PC-3 (cell line): ENCODE results near the gene RAB6B. TPM values are rescaled to one million over a fixed set of nuclear protein-coding genes. Genes with fewer than 3 reads are reported as not detected.

Source experiments
- ATAC-seq: fragments of 200-7000 bp; cut with Tn5 transposase; 2 replicates; pipeline ENCODE4 v1.9.1; 2020; ENCODE audit warnings: mild to moderate bottlenecking, moderate library complexity
- BruUV-seq: library from RNA; stranded (reverse); fragments of 400-500 nt; replicated peaks from 2 replicates; lab custom pipeline; 2021; lab: Mats Ljungman, UMichigan
- CTCF ChIA-PET: fragments of 300-600 bp; sonication (Branson Sonifier 250); formaldehyde crosslinking; loops from one replicate; lab custom pipeline; 2022; ENCODE audit warnings: antibody characterized with exemption; lab: Charles Lee
- POLR2A ChIA-PET: fragments of 300-600 bp; sonication (Branson Sonifier 250); formaldehyde crosslinking; loops from one replicate; lab custom pipeline; 2022; ENCODE audit warnings: antibody characterized with exemption; ENCODE audit not compliant: unreplicated experiment; lab: Charles Lee
- DNase-seq: peaks from one replicate; pipeline ENCODE4 v3.0.0-alpha.2; 2015
- H2AFZ ChIP-seq: fragments of 300-600 bp; sonication (generic); 2 replicates; pipeline ENCODE4 v1.6.0; 2016; ENCODE audit warnings: antibody characterized with exemption, low read length
- H3F3A ChIP-seq: fragments of 300-600 bp; sonication (generic); one replicate; pipeline ENCODE4 v1.6.0; 2017; ENCODE audit warnings: antibody characterized with exemption, low read length, control low read depth, mild to moderate bottlenecking; ENCODE audit not compliant: unreplicated experiment
- H3K27ac ChIP-seq: fragments of 300-600 bp; sonication (generic); 2 replicates; pipeline ENCODE4 v1.5.1; 2016; ENCODE audit warnings: mild to moderate bottlenecking, low read length
- H3K27me3 ChIP-seq: fragments of 300-600 bp; sonication (generic); 2 replicates; pipeline ENCODE4 v1.6.1; 2016; ENCODE audit warnings: low read length, mixed read lengths
- H3K36me3 ChIP-seq: fragments of 300-600 bp; sonication (generic); 2 replicates; pipeline ENCODE4 v1.6.1; 2016; ENCODE audit warnings: low read depth, mixed run types, low read length, mixed read lengths
- H3K4me1 ChIP-seq: fragments of 300-600 bp; sonication (generic); 2 replicates; pipeline ENCODE4 v1.5.1; 2016; ENCODE audit warnings: low read length; ENCODE audit not compliant: insufficient read depth
- H3K4me2 ChIP-seq: fragments of 300-600 bp; sonication (generic); 2 replicates; pipeline ENCODE4 v1.6.0; 2016; ENCODE audit warnings: low read length
- H3K4me3 ChIP-seq: fragments of 300-600 bp; sonication (generic); 2 replicates; pipeline ENCODE4 v1.5.1; 2016; ENCODE audit warnings: mild to moderate bottlenecking, low read length, mixed read lengths
- H3K79me2 ChIP-seq: fragments of 300-600 bp; sonication (generic); 2 replicates; pipeline ENCODE4 v1.6.1; 2017; ENCODE audit warnings: low read length, mixed read lengths
- H3K9ac ChIP-seq: fragments of 300-600 bp; sonication (generic); 2 replicates; pipeline ENCODE4 v1.6.0; 2016; ENCODE audit warnings: mild to moderate bottlenecking, low read length
- H3K9me2 ChIP-seq: fragments of 300-600 bp; sonication (generic); replicated peaks from 2 replicates; pipeline ENCODE4 v1.6.1; 2016; ENCODE audit warnings: mixed run types, low read length, mixed read lengths
- H3K9me3 ChIP-seq: fragments of 300-600 bp; sonication (generic); 2 replicates; pipeline ENCODE4 v1.6.1; 2016; ENCODE audit warnings: low read length, mixed read lengths
- H4K20me1 ChIP-seq: fragments of 300-600 bp; sonication (generic); 2 replicates; pipeline ENCODE4 v1.6.1; 2016; ENCODE audit warnings: low read length, mixed read lengths
- CTCF ChIP-seq: fragments of 300-600 bp; sonication (generic); conservative IDR thresholded peaks from 2 replicates; pipeline ENCODE4 v1.5.1; 2017; ENCODE audit warnings: antibody characterized with exemption, low read depth, mild to moderate bottlenecking, low read length
- EZH2 ChIP-seq: fragments of 300-600 bp; sonication (generic); IDR thresholded peaks from one replicate; pipeline ENCODE4 v1.6.1; 2017; ENCODE audit warnings: antibody characterized with exemption, mild to moderate bottlenecking, low read length; ENCODE audit not compliant: unreplicated experiment
- EZH2phosphoT487 ChIP-seq: fragments of 300-600 bp; sonication (generic); IDR thresholded peaks from 2 replicates; pipeline ENCODE4 v1.6.1; 2018; ENCODE audit warnings: mild to moderate bottlenecking, antibody characterized with exemption, low read length, borderline replicate concordance
- intact Hi-C: fragments of 100-400 bp; cut with micrococcal nuclease; formaldehyde crosslinking; loops from 2 replicates; pipeline ENCODE4 v1.9.0; 2023
- total RNA-seq: library from RNA; depleted of rRNA; stranded (reverse); fragments of >200 nt; gene quantifications from 2 replicates; pipeline ENCODE4 v1.2.3, GENCODE V29; 2014

RAB6B gene
- total RNA-seq, 1 experiment from 2014 or later, result 0.22 TPM

DNA sequence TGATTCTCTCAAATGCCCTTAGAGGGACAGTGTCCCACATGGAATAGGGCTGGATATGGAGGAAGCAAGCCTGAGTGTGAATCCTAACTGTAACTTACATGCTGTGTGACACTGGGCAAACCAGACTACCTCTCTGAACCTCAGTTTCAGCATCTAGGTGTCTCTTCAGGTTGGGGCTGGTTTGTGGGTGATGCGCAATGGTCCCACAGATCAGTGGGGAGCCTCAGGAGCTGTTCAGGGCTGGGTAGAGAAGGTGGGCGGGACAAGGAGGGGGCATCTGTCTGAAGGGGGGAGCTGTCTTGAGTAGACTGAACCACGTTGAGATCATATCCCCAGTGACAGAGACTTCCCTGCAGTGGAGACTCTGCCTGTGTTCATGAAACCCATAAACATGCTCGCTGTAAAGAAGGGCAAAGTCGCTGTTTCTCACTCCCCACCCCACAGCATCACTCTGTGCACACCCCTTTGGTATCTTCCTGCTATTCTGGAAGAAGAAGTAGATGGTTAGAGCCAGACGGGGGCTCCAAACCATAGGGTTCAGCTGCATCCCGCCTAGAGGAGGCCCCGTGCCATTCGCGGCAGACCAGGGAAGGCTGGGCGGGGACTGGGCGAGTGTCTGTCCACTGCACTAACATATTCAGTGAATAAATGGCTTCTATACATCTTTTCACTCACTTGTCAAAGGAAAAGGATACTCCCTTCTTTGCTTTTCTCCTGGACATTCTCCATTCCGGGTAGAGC, 61.6 kb downstream of the RAB6B start:
- H3K79me2 ChIP-seq, result no peaks in the 10 kb centered on the region
- intact Hi-C loops, result no loop called here

DNA sequence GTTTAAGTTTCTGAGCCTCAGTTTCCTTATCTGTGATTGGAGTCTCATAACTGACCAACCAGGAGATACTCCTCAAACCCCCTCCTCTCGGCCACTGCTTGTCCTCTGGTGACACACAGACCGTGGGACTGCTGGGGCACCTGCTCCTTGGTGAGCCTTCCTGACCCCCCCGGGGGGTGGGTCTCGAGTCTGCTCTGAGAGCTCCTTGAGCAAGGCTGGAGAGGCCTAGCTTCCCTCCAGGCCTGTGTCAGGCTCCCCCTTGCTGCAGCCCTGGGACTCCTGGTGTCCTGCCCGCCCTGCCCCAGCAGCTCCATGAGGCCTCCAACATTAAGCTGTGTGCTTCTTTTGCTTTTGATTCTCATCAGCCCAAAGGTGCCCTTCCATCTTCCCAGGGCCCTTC, 62.4 kb downstream of the RAB6B start:
- POLR2A ChIA-PET, result no interaction called here
- CTCF ChIA-PET, result interaction anchor here (0.5 to 1.0 kb wide), 2 partner anchors 15 to 249 kb away, joined by 3 read pairs; no protein-coding TSS in a partner anchor

More for the DNA sequence above, 61.6 kb downstream of the RAB6B start:
- TF ChIP-seq EZH2 (no peak), EZH2phosphoT487 (no peak), CTCF (no peak)
- DNase-seq, result no peak
- ChIA-PET CTCF (interaction anchor here (0.6 kb wide), 1 partner anchor 61 kb away, joined by 3 read pairs; no protein-coding TSS in a partner anchor), POLR2A (no interaction called here)
- Histone ChIP-seq H3K27ac (no peak overlapping the region), H3K9me2 (no peaks in the 10 kb centered on the region), H2AFZ (no peak overlapping the region), H3K36me3 (no peaks in the 10 kb centered on the region), H3K9ac (no peak overlapping the region), H3K4me1 (no peaks in the 10 kb centered on the region), H3K4me2 (no peak overlapping the region), H3F3A (no peaks in the 10 kb centered on the region), H3K9me3 (no peaks in the 10 kb centered on the region), H4K20me1 (no peaks in the 10 kb centered on the region), H3K27me3 (no peaks in the 10 kb centered on the region), H3K4me3 (no peak overlapping the region)
- BruUV-seq, result no TSS peak
- ATAC-seq, result no peak

More for the DNA sequence above, 62.4 kb downstream of the RAB6B start:
- TF ChIP-seq EZH2, result no peak
- TF ChIP-seq CTCF, result no peak
- no peak for TF ChIP-seq EZH2phosphoT487
- Histone ChIP-seq H3K9me2 (no peaks in the 10 kb centered on the region), H3K4me3 (no peak overlapping the region), H2AFZ (no peak overlapping the region), H3F3A (no peaks in the 10 kb centered on the region), H3K79me2 (no peaks in the 10 kb centered on the region), H3K9me3 (no peaks in the 10 kb centered on the region), H3K4me2 (no peak overlapping the region), H3K36me3 (no peaks in the 10 kb centered on the region), H4K20me1 (no peaks in the 10 kb centered on the region), H3K27ac (no peak overlapping the region), H3K9ac (no peak overlapping the region), H3K4me1 (no peaks in the 10 kb centered on the region), H3K27me3 (no peaks in the 10 kb centered on the region)
- intact Hi-C loops, result no loop called here
- DNase-seq (no peak), ATAC-seq (no peak)
- no TSS peak for BruUV-seq
